GM19455 (cell line): ENCODE results near the gene TSTD2.

ENCODE experiments used
- ATAC-seq: cut with Tn5 transposase; IDR thresholded peaks from one replicate; pipeline ENCODE4 v1.9.1; 2021; ENCODE audit not compliant: unreplicated experiment

TSTD2 gene

GRCh38 chr9:97565262-97565661 lies 67.9 kb downstream of the TSTD2 start:
- ATAC-seq: no peak

- ATAC-seq: no peak
Measured at GRCh38 chr9:97564291-97565175, 68.6 kb downstream of the TSTD2 start.

- ATAC-seq: no peak
Measured at GRCh38 chr9:97563458-97564135, 69.6 kb downstream of the TSTD2 start.

GRCh38 chr9:97562542-97562941 lies 70.6 kb downstream of the TSTD2 start:
- ATAC-seq: no peak

- no peak for ATAC-seq
Measured at GRCh38 chr9:97561501-97561900, 71.7 kb downstream of the TSTD2 start.

GRCh38 chr9:97560851-97561250 lies 72.3 kb downstream of the TSTD2 start:
- no peak for ATAC-seq

GRCh38 chr9:97560154-97560553 lies 73.0 kb downstream of the TSTD2 start:
- no peak for ATAC-seq

GRCh38 chr9:97559111-97559514 lies 74.1 kb downstream of the TSTD2 start:
- no peak for ATAC-seq

GRCh38 chr9:97558701-97559101 lies 74.5 kb downstream of the TSTD2 start:
- no peak for ATAC-seq

- ATAC-seq: no peak
Measured at GRCh38 chr9:97557606-97558095, 75.5 kb downstream of the TSTD2 start.

GRCh38 chr9:97556721-97557605 lies 76.2 kb downstream of the TSTD2 start:
- ATAC-seq: no peak

GRCh38 chr9:97556036-97556720 lies 77.0 kb downstream of the TSTD2 start:
- no peak for ATAC-seq

- ATAC-seq: no peak
Measured at GRCh38 chr9:97555164-97555563, 78.0 kb downstream of the TSTD2 start.

GRCh38 chr9:97554566-97555075 lies 78.5 kb downstream of the TSTD2 start:
- no peak for ATAC-seq

- ATAC-seq: no peak
Measured at GRCh38 chr9:97553841-97554240, 79.3 kb downstream of the TSTD2 start.

GRCh38 chr9:97553141-97553540 lies 80.0 kb downstream of the TSTD2 start:
- no peak for ATAC-seq

- ATAC-seq: no peak
Measured at GRCh38 chr9:97551308-97551707, 81.9 kb downstream of the TSTD2 start.

- no peak for ATAC-seq
Measured at GRCh38 chr9:97550386-97550785, 82.8 kb downstream of the TSTD2 start.
